K562 (cell line): ENCODE measurements around the gene COX19. TPM values are rescaled to one million over a fixed set of nuclear protein-coding genes. Genes with fewer than 3 reads are reported as not detected.

Experiments
- ATAC-seq: fragments of 200-7000 bp; cut with Tn5 transposase; 3 replicates; pipeline ENCODE4 v1.9.1; 2020; ENCODE audit warnings: moderate library complexity
- BruUV-seq: library from RNA; stranded (reverse); fragments of 400-500 nt; replicated peaks from 2 replicates; lab custom pipeline; 2021; lab: Mats Ljungman, UMichigan
- CTCF ChIA-PET: fragments of 300-600 bp; formaldehyde crosslinking; extraction: SDS; loops from one replicate; lab custom pipeline; 2021; ENCODE audit warnings: low intra/inter-chr PET ratio; lab: Yijun Ruan, JAX
- POLR2A ChIA-PET: fragments of 300-600, 350-650 bp; sonication (Branson Sonifier 250); formaldehyde crosslinking; extraction: SDS; loops from one replicate; lab custom pipeline; 2021; ENCODE audit warnings: antibody characterized with exemption, inconsistent platforms; lab: Yijun Ruan, JAX
- DNase-seq, 4 experiments: peaks; one replicate each; pipeline versions ENCODE4 v3.0.0 to v3.0.0-alpha.2; 2011 to 2018; ENCODE audit warnings: low spot score in 3 of 4, mixed read lengths in 3 of 4; ENCODE audit errors: extremely low read depth in 1 of 4
- FAIRE-seq: peaks from 2 replicates; lab custom pipeline; 2011; peaks lifted over from hg19 to GRCh38; lab: Jason Lieb, UNC
- H2AFZ ChIP-seq: 2 replicates; pipeline ENCODE4 v1.6.0; 2011; ENCODE audit warnings: low read depth, low read length, control low read depth, inconsistent platforms
- H3K27ac ChIP-seq: fragments of 200-600 bp; 3 replicates; pipeline ENCODE4 v1.8.0; 2011; ENCODE audit warnings: low read depth, mild to moderate bottlenecking, control low read depth, inconsistent platforms, low read length, moderate library complexity, mixed read lengths; ENCODE audit errors: extremely low read depth
- H3K27me3 ChIP-seq, 2 experiments: fragments of 300-600 bp in 1 of 2; 2 replicates in 1 of 2; 3 replicates in 1 of 2; pipeline versions ENCODE4 v1.6.0 to v1.8.0; 2011; ENCODE audit warnings: inconsistent platforms in 2 of 2, low read length in 2 of 2, mild to moderate bottlenecking in 1 of 2, mixed read lengths in 1 of 2, moderate library complexity in 1 of 2; ENCODE audit not compliant: control insufficient read depth in 2 of 2, insufficient read depth in 2 of 2
- H3K36me3 ChIP-seq: fragments of 300-600 bp; 3 replicates; pipeline ENCODE4 v1.8.0; 2011; ENCODE audit warnings: mild to moderate bottlenecking, low read length, inconsistent platforms; ENCODE audit not compliant: control insufficient read depth, insufficient read depth
- H3K4me1 ChIP-seq, 2 experiments: fragments of 200-600 bp in 1 of 2; replicated peaks in 1 of 2; 2 replicates in 1 of 2; 3 replicates in 1 of 2; pipeline versions ENCODE4 v1.5.1 to v1.8.0; 2011; ENCODE audit warnings: inconsistent platforms in 2 of 2, low read length in 2 of 2, mild to moderate bottlenecking in 1 of 2, mixed read lengths in 1 of 2, moderate library complexity in 1 of 2; ENCODE audit not compliant: control insufficient read depth in 2 of 2, insufficient read depth in 2 of 2
- H3K4me2 ChIP-seq: 2 replicates; pipeline ENCODE4 v1.6.1; 2011; ENCODE audit warnings: low read length, control low read depth, inconsistent platforms, mixed read lengths; ENCODE audit not compliant: insufficient read depth
- H3K4me3 ChIP-seq: fragments of 200-600 bp; sonication (generic), shearing (Covaris generic); 2 replicates; pipeline ENCODE4 v1.5.1; 2016; ENCODE audit warnings: control low read depth, inconsistent platforms
- H3K79me2 ChIP-seq: fragments of 200-600 bp; 3 replicates; pipeline ENCODE4 v1.8.0; 2011; ENCODE audit warnings: low read length, inconsistent platforms; ENCODE audit not compliant: control insufficient read depth, insufficient read depth
- H3K9ac ChIP-seq, 2 experiments: 2 replicates each; pipeline versions ENCODE4 v1.6.0 to v1.6.1; 2011; ENCODE audit warnings: low read depth in 2 of 2, low read length in 2 of 2, control low read depth in 1 of 2, inconsistent platforms in 1 of 2, mild to moderate bottlenecking in 1 of 2, mixed read lengths in 1 of 2; ENCODE audit not compliant: insufficient read depth in 1 of 2
- H3K9me1 ChIP-seq: one replicate; pipeline ENCODE4 v1.6.0; 2011; ENCODE audit warnings: inconsistent platforms, mild to moderate bottlenecking, low read length, moderate library complexity; ENCODE audit not compliant: control insufficient read depth, insufficient read depth
- H3K9me3 ChIP-seq: replicated peaks from 2 replicates; pipeline ENCODE4 v1.5.1; 2011; ENCODE audit warnings: low read depth, low read length, inconsistent platforms; ENCODE audit not compliant: control insufficient read depth, insufficient read depth
- H4K20me1 ChIP-seq: replicated peaks from 2 replicates; pipeline ENCODE4 v1.6.1; 2011; ENCODE audit warnings: low read length, inconsistent platforms, mixed read lengths; ENCODE audit not compliant: control insufficient read depth, insufficient read depth
- AFF4 ChIP-seq: sonication (generic); formaldehyde crosslinking; IDR thresholded peaks from 2 replicates; pipeline ENCODE4 v1.8.0; 2023; ENCODE audit warnings: mild to moderate bottlenecking, missing genetic modification reagents
- HES1 ChIP-seq: fragments of 450-650 bp; IDR thresholded peaks from 2 replicates; pipeline ENCODE4 v1.6.1; 2016; ENCODE audit warnings: low read depth, mild to moderate bottlenecking, moderate library complexity
- MEIS2 ChIP-seq: fragments of 450-650 bp; IDR thresholded peaks from 2 replicates; pipeline ENCODE4 v1.6.1; 2014; ENCODE audit warnings: mild to moderate bottlenecking; ENCODE audit not compliant: partially characterized antibody
- POLR2AphosphoS2 ChIP-seq: IDR thresholded peaks from 2 replicates; pipeline ENCODE4 v1.6.1; 2012; ENCODE audit warnings: low read length, improper control_type of control experiment
- SMAD1 ChIP-seq: fragments of 150-350 bp; IDR thresholded peaks from 2 replicates; pipeline ENCODE4 v1.6.1; 2014; ENCODE audit warnings: low read length, low read depth; ENCODE audit not compliant: partially characterized antibody
- SMARCA5 ChIP-seq: fragments of 450-650 bp; IDR thresholded peaks from 2 replicates; pipeline ENCODE4 v1.6.1; 2016
- ZNF217 ChIP-seq: sonication (generic); formaldehyde crosslinking; IDR thresholded peaks from 2 replicates; pipeline ENCODE4 v1.8.0; 2022; ENCODE audit warnings: mild to moderate bottlenecking, missing genetic modification reagents
- ZNF436 ChIP-seq: fragments of 250-450, 450-650 bp; sonication (Bioruptor Pico); formaldehyde crosslinking; IDR thresholded peaks from 2 replicates; pipeline ENCODE4 v1.7.0; 2020; ENCODE audit warnings: mild to moderate bottlenecking
- ZNF551 ChIP-seq: fragments of 250-450 bp; sonication (Bioruptor Pico); IDR thresholded peaks from 2 replicates; pipeline ENCODE4 v1.5.0; 2021; ENCODE audit warnings: mild to moderate bottlenecking, moderate library complexity
- ZNF717 ChIP-seq: fragments of 250-450 bp; sonication (Bioruptor Pico); IDR thresholded peaks from 2 replicates; pipeline ENCODE4 v1.5.0; 2021
- WGBS: fragments of 100-300 bp; shearing (Covaris generic); methylation state at CpG from one replicate; pipeline ENCODE4 v1.1.6; 2016; ENCODE audit warnings: low coverage, mixed read lengths; ENCODE audit not compliant: insufficient coverage; ENCODE audit errors: missing lambda C conversion rate; 5-methylcytosine and 5-hydroxymethylcytosine counted together
- in situ Hi-C: fragments of 300-500 bp; cut with MboI; formaldehyde crosslinking; loops from 4 replicates; pipeline ENCODE4 v1.15.0; 2018; ENCODE audit warnings: inconsistent platforms, mixed read lengths
- intact Hi-C: fragments of 100-400 bp; cut with micrococcal nuclease; formaldehyde crosslinking; loops from 2 replicates; pipeline ENCODE4 v1.14.2; 2022
- polyA plus RNA-seq, 8 experiments: library from polyadenylated mRNA; depleted of rRNA in 4 of 8; stranded (reverse) in 5 of 8; unstranded in 3 of 8; fragments of >200 nt; fragmentation: Nextera tagmentation in 2 of 8; fragmentation: Illumina TruSeq in 1 of 8; extraction: Ambion mirVana in 2 of 8; extraction: Trizol in 1 of 8; gene quantifications; 2 replicates each; pipeline versions ENCODE4 v1.2.1 to v1.2.3, GENCODE V29; 2011 to 2014; ENCODE audit warnings: inconsistent platforms in 1 of 8, missing spikeins in 1 of 8
- total RNA-seq, 7 experiments: library from RNA; depleted of rRNA in 6 of 7; stranded (reverse); fragments of >200 nt in 6 of 7; fragmentation: Illumina TruSeq in 2 of 7; extraction: Trizol in 2 of 7; gene quantifications; 2 replicates each; pipeline versions ENCODE4 v1.2.1 to v1.2.3, GENCODE V29; 2011 to 2021; ENCODE audit warnings: low replicate concordance in 1 of 7

Gene COX19
- total and polyA plus RNA-seq, 9 of the 15 experiments (the other 6 are each of a cell fraction or from before 2014, with no cell fraction given): 5.2 to 10.5 (median 7.9) TPM

- BruUV-seq: no TSS peak
- Histone ChIP-seq H3K36me3 (no peaks in the 10 kb centered on the region), H4K20me1 (0 out of 2 replicates have a peak, but pooled peaks cover 3% of the 10 kb centered on the region), H3K4me3 (no peak overlapping the region), H3K4me1 (peaks cover 0 to 70% of the 10 kb centered on the region in 2 experiments; a peak in 2 of 5 replicates), H3K4me2 (no peak overlapping the region), H3K9ac (0 out of 4 replicates have a peak overlapping the region, but pooled peaks of 1 of the 2 experiments have one; percentile 17), H3K79me2 (no peaks in the 10 kb centered on the region), H3K27me3 (peaks cover 8 to 37% of the 10 kb centered on the region in 2 experiments; a peak in 4 of 5 replicates), H2AFZ (no peak overlapping the region), H3K27ac (no peak overlapping the region), H3K9me3 (no peaks in the 10 kb centered on the region), H3K9me1 (peaks cover 2% of the 10 kb centered on the region)
- intact Hi-C loops (no loop called here), in situ Hi-C loops (loop anchor here (25.0 kb wide), 1 partner anchor 178 kb away; the partner anchor contains the start of gene ZFAND2A)
- ATAC-seq (no peak), FAIRE-seq (no peak), DNase-seq (no peak)
- no peak for TF ChIP-seq SMARCA5
- ChIA-PET CTCF (no interaction called here), POLR2A (no interaction called here)
- 42% methylated on average over 33 of the region's 39 CpGs for WGBS
Measured at GRCh38 chr7:984361-985126, 9.2 kb upstream of the COX19 start.

- Histone ChIP-seq H3K27ac (no peak overlapping the region), H2AFZ (no peak overlapping the region), H3K4me2 (no peak overlapping the region), H4K20me1 (0 out of 2 replicates have a peak, but pooled peaks cover 3% of the 10 kb centered on the region), H3K4me3 (no peak overlapping the region), H3K79me2 (no peaks in the 10 kb centered on the region), H3K27me3 (peaks cover 10 to 46% of the 10 kb centered on the region in 2 experiments; a peak in 4 of 5 replicates), H3K9me3 (no peaks in the 10 kb centered on the region; the same call in 1 of the 2 replicates), H3K36me3 (no peaks in the 10 kb centered on the region), H3K9ac (no peak overlapping the region; a peak in 1 of 4 replicates), H3K9me1 (peaks cover 2% of the 10 kb centered on the region), H3K4me1 (peaks cover 0 to 66% of the 10 kb centered on the region in 2 experiments; a peak in 2 of 5 replicates)
- DNase-seq (no peak), FAIRE-seq (no peak), ATAC-seq (no peak)
- WGBS: 35% methylated on average over 18 of the region's 20 CpGs
- ChIA-PET POLR2A (no interaction called here), CTCF (no interaction called here)
- no TSS peak for BruUV-seq
- in situ Hi-C loops (loop anchor here (25.0 kb wide), 1 partner anchor 179 kb away; the partner anchor contains the start of gene ZFAND2A), intact Hi-C loops (no loop called here)
- TF ChIP-seq HES1: no peak
- peak; percentile 53; the same call in 1 of the 2 replicates for TF ChIP-seq ZNF436 (CRISPR knock-in tag)
- no peak for TF ChIP-seq POLR2AphosphoS2
- no peak for TF ChIP-seq MEIS2
- no peak for TF ChIP-seq SMAD1
- TF ChIP-seq ZNF217 (CRISPR knock-in tag): no peak
- no peak for TF ChIP-seq ZNF551
- no peak for TF ChIP-seq AFF4 (CRISPR knock-in tag)
- no peak for TF ChIP-seq ZNF717
Measured at GRCh38 chr7:983616-984071, 8.3 kb upstream of the COX19 start.
